Thyroid gland (tissue), 4 donors: Measurements from ENCODE around the gene KCNJ15. TPM values are rescaled to one million over a fixed set of nuclear protein-coding genes. Genes with fewer than 3 reads are reported as not detected.

Experiments
- DNase-seq, 2 donors: peaks; one replicate each; pipeline ENCODE4 v3.0.0-alpha.2; 2019
- H3K27ac ChIP-seq, 3 donors: fragments of 200-600 bp; sonication (generic); 1 replicate in 2 of 3; 2 replicates in 1 of 3; pipeline ENCODE4 v1.5.1; 2016 to 2019; ENCODE audit warnings: mild to moderate bottlenecking in 1 of 3, moderate library complexity in 1 of 3
- H3K27me3 ChIP-seq: fragments of 200-600 bp; sonication (generic); one replicate; pipeline ENCODE4 v1.5.1; 2019
- H3K36me3 ChIP-seq, 2 donors: fragments of 200-600 bp; sonication (generic); one replicate each; pipeline ENCODE4 v1.5.1; 2016 to 2019
- H3K4me1 ChIP-seq, 2 donors: fragments of 200-600 bp; sonication (generic); one replicate each; pipeline ENCODE4 v1.5.1; 2017 to 2019
- H3K4me3 ChIP-seq, 3 donors: fragments of 200-600 bp; sonication (generic); replicated peaks in 1 of 3; 1 replicate in 2 of 3; 2 replicates in 1 of 3; pipeline ENCODE4 v1.5.1; 2016; ENCODE audit warnings: mild to moderate bottlenecking in 1 of 3
- H3K9me3 ChIP-seq: fragments of 200-600 bp; sonication (generic); one replicate; pipeline ENCODE4 v1.5.1; 2017
- POLR2A ChIP-seq, 2 donors: fragments of 450-650 bp; IDR thresholded peaks; one replicate each; pipeline ENCODE4 v1.6.1; 2017; ENCODE audit warnings: antibody characterized with exemption in 2 of 2, mild to moderate bottlenecking in 2 of 2, moderate library complexity in 1 of 2
- WGBS, 2 donors: methylation state at CpG; one replicate each; pipeline ENCODE4 v1.1.5; 2017; 5-methylcytosine and 5-hydroxymethylcytosine counted together
- intact Hi-C: fragments of 100-400 bp; cut with DNase I; formaldehyde crosslinking; loops from one replicate; pipeline ENCODE4 v1.15.1; 2023
- total RNA-seq, 4 donors: library from RNA; depleted of rRNA; stranded (reverse); fragments of >200 nt; gene quantifications; one replicate each; pipeline ENCODE4 v1.2.3, GENCODE V29; 2016
- TF ChIP-seq, protein P1 (sequence below), 6 experiments: fragments of 200-600 bp in 3 of 6; fragments of 450-650 bp in 3 of 6; sonication (generic) in 3 of 6; IDR thresholded peaks; one replicate each; pipeline ENCODE4 v1.5.1; 2016 to 2019; ENCODE audit warnings: antibody characterized with exemption in 6 of 6, mild to moderate bottlenecking in 2 of 6, inconsistent platforms in 1 of 6, moderate library complexity in 1 of 6

Gene KCNJ15
- total RNA-seq, 4 donors from 2014 or later, result 29.2 to 71.2 (median 59.5) TPM

DNA sequence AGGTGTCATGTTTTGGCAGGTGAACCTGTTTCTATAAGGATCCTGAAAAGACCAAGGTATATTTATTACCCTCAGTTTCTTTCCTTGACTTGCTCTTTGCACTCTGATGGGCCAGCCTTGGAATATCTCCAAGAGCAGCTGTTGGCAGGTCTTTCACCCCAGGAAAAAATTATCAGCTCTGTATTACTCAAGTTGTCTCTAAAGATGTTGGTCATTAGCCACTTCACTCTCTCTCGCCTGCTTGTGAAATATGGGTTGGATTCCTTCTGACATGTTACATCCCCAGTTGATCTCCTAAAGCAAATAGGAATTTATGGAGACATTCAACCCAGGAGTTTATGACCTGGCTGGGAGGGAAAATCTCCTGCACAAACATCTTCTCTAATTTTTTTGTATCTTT, 85.9 kb downstream of the KCNJ15 start:
- TF ChIP-seq, protein P1, sequence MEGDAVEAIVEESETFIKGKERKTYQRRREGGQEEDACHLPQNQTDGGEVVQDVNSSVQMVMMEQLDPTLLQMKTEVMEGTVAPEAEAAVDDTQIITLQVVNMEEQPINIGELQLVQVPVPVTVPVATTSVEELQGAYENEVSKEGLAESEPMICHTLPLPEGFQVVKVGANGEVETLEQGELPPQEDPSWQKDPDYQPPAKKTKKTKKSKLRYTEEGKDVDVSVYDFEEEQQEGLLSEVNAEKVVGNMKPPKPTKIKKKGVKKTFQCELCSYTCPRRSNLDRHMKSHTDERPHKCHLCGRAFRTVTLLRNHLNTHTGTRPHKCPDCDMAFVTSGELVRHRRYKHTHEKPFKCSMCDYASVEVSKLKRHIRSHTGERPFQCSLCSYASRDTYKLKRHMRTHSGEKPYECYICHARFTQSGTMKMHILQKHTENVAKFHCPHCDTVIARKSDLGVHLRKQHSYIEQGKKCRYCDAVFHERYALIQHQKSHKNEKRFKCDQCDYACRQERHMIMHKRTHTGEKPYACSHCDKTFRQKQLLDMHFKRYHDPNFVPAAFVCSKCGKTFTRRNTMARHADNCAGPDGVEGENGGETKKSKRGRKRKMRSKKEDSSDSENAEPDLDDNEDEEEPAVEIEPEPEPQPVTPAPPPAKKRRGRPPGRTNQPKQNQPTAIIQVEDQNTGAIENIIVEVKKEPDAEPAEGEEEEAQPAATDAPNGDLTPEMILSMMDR (IDR thresholded peaks at IDR 0.05), result no peak
- no peak for TF ChIP-seq POLR2A (IDR thresholded peaks at IDR 0.05)
- Histone ChIP-seq H3K9me3 (no peaks in the 10 kb centered on the region), H3K36me3 (no peaks in the 10 kb centered on the region), H3K27ac (peak overlapping the region; percentile 81 to 94 (median 87)), H3K4me1 (peaks cover 22 to 42% of the 10 kb centered on the region in 2 donors), H3K4me3 (no peak overlapping the region), H3K27me3 (no peaks in the 10 kb centered on the region)
- DNase-seq, result no peak
- intact Hi-C loops, result loop anchor here (10.0 kb wide), 1 partner anchor 48 kb away; no protein-coding TSS in a partner anchor
- 74 to 100% methylated on average over 1 of the region's 1 CpG for WGBS, 2 donors

DNA sequence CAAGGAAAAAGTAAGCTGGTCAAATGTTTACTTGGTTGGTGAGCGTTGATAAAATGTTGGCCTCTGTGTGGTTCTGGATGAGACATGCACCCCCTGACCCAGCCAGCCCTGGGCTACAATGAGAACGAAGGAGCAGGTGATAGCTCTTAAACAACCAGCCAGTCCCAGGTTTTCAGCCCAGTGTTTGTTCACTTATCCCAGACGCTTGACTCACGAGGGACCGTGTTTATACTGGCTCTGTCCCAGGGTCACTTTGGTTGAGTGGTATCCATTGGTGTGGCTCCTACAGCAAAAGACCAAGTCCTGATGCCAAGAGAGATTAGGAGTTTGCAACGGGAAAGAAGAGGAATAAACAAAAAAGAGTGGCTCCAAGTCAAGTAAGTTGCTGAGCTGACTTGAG, 86.9 kb downstream of the KCNJ15 start:
- H3K4me1 ChIP-seq, result peaks cover 30 to 52% of the 10 kb centered on the region in 2 donors
- no peaks in the 10 kb centered on the region for H3K9me3 ChIP-seq
- H3K27ac ChIP-seq, result peak overlapping the region; percentile 81 to 94 (median 87)
- DNase-seq, result peak; percentile 94 to 96
- H3K4me3 ChIP-seq, result no peak overlapping the region
- WGBS, 2 donors, result 16 to 33% methylated on average over 6 of the region's 6 CpGs
- intact Hi-C loops, result loop anchor here (10.0 kb wide), 1 partner anchor 49 kb away; no protein-coding TSS in a partner anchor
- H3K27me3 ChIP-seq, result no peaks in the 10 kb centered on the region
- no peaks in the 10 kb centered on the region for H3K36me3 ChIP-seq
- TF ChIP-seq POLR2A (IDR thresholded peaks at IDR 0.05), result peak in 1 of 2 donors; percentile 46
- TF ChIP-seq, protein P1 (IDR thresholded peaks at IDR 0.05), result peak in 2 of 6 experiments; percentile 5 to 18

DNA sequence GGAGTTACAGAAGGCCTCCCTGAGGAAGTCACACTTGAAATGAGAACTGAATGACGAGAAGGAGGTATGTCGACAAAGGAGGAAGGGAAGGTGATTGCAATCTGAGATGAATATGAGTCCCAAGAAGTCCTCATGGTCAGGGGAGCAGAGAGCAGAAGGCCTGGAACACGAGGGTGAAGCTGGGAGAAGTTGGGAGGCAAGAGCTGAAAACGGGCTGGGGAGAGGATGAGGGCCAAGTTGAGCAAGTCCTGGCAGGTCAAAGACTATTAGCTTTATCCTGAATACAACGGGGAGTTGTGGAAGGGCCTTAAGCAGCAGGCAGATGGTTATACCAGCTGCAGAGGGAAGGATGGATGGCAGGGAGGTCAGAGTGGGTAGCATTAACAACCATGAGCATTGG, 89.5 kb downstream of the KCNJ15 start:
- Histone ChIP-seq H3K36me3 (no peaks in the 10 kb centered on the region), H3K4me3 (no peak overlapping the region), H3K9me3 (no peaks in the 10 kb centered on the region), H3K4me1 (peaks cover 44 to 71% of the 10 kb centered on the region in 2 donors), H3K27ac (peak overlapping the region in 2 of 3 donors; percentile 87 to 94), H3K27me3 (no peaks in the 10 kb centered on the region)
- intact Hi-C loops, result loop anchor here (10.0 kb wide), 1 partner anchor 51 kb away; no protein-coding TSS in a partner anchor
- WGBS, 2 donors, result 85% methylated on average over 5 of the region's 5 CpGs
- DNase-seq, result no peak
- TF ChIP-seq POLR2A (IDR thresholded peaks at IDR 0.05), result no peak
- TF ChIP-seq, protein P1 (IDR thresholded peaks at IDR 0.05), result no peak

DNA sequence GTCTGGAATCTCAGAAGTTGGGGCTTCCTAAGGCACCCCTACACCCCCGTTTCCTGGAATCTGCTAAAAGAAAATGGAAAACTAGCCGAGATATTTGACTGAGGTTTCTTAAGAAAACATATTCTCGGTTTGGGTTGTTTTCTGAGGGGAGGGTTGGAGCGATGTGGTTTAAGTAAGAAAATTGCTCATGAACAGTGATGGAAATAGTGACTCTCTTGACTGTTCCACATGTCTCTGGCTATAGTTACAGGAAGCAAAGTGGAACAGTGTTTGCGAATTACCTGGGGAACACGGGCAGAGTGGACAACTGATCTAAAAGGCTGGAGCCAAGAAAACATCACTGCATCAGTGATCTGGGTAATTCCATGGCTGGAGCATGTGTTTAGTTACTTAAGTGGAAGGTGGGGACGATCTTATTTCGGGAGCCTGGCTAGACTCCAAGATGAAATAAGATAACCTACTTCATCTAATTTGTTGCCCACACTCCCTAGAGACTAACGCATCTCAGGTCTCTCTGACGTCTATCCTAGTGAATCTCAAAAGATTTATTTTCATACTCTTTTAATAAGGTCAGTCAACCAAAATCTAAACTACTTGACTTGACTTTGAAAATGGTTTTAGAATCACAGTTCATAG, 92.4 kb downstream of the KCNJ15 start:
- Histone ChIP-seq H3K4me3 (no peak overlapping the region), H3K36me3 (no peaks in the 10 kb centered on the region), H3K27me3 (no peaks in the 10 kb centered on the region), H3K9me3 (no peaks in the 10 kb centered on the region), H3K27ac (peak overlapping the region; percentile 93 to 97 (median 94)), H3K4me1 (peaks cover 27 to 57% of the 10 kb centered on the region in 2 donors)
- WGBS, 2 donors, result 14 to 25% methylated on average over 10 of the region's 10 CpGs
- TF ChIP-seq POLR2A (IDR thresholded peaks at IDR 0.05), result peak in 1 of 2 donors; percentile 43
- TF ChIP-seq, protein P1 (IDR thresholded peaks at IDR 0.05), result no peak
- intact Hi-C loops, result loop anchor here (10.0 kb wide), 1 partner anchor 54 kb away; no protein-coding TSS in a partner anchor
- peak; percentile 80 to 83 for DNase-seq

DNA sequence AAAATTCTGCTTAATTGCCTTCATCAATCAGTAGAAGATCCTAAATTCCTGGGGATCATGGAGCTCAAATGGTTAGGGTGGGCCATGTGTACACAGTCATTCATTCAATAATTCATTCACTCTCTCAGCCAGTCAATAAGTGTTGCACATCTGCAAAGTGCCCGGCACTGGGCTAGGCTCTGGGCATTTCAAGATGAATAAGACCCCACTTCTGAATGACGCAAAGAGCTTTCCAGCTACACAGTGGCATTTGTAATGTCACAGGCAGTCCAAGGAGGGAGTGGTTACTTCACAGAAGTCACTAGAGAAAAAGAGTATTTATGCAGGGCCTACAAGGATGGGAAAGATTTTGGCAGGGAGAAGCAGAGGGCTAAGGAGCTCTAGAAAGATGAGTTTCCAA, 93.2 kb downstream of the KCNJ15 start:
- TF ChIP-seq, protein P1 (IDR thresholded peaks at IDR 0.05), result no peak
- Histone ChIP-seq H3K27ac (peak overlapping the region; percentile 93 to 97 (median 94)), H3K9me3 (no peaks in the 10 kb centered on the region), H3K36me3 (no peaks in the 10 kb centered on the region), H3K27me3 (no peaks in the 10 kb centered on the region), H3K4me3 (no peak overlapping the region), H3K4me1 (peaks cover 23 to 49% of the 10 kb centered on the region in 2 donors)
- DNase-seq, result no peak
- 80 to 84% methylated on average over 2 of the region's 2 CpGs for WGBS, 2 donors
- intact Hi-C loops, result loop anchor here (10.0 kb wide), 2 partner anchors 55 to 635 kb away; no protein-coding TSS in a partner anchor
